Neural progenitor cell (in vitro differentiated cells): ENCODE results near the gene PGM2. TPM values are rescaled to one million over a fixed set of nuclear protein-coding genes. Genes with fewer than 3 reads are reported as not detected.

Source experiments
- DNase-seq: peaks from one replicate; pipeline ENCODE4 v3.0.0-alpha.2; 2016; ENCODE audit warnings: low spot score
- H2AFZ ChIP-seq: fragments of 200-600 bp; sonication (generic); replicated peaks from 2 replicates; pipeline ENCODE4 v1.6.1; 2016; ENCODE audit warnings: antibody characterized with exemption
- H3F3A ChIP-seq: fragments of 200-600 bp; sonication (generic); 2 replicates; pipeline ENCODE4 v1.6.1; 2016; ENCODE audit warnings: antibody characterized with exemption, low read depth
- H3K27ac ChIP-seq: fragments of 200-600 bp; sonication (generic); 2 replicates; pipeline ENCODE4 v1.5.1; 2016; ENCODE audit warnings: mild to moderate bottlenecking
- H3K27me3 ChIP-seq: fragments of 200-600 bp; sonication (generic); 2 replicates; pipeline ENCODE4 v1.6.1; 2016; ENCODE audit warnings: mild to moderate bottlenecking, moderate library complexity
- H3K36me3 ChIP-seq: fragments of 200-600 bp; sonication (generic); 2 replicates; pipeline ENCODE4 v1.5.1; 2016
- H3K4me1 ChIP-seq: fragments of 200-600 bp; sonication (generic); 2 replicates; pipeline ENCODE4 v1.6.1; 2016; ENCODE audit warnings: mixed run types
- H3K4me2 ChIP-seq: fragments of 200-600 bp; sonication (generic); 2 replicates; pipeline ENCODE4 v1.6.1; 2016
- H3K4me3 ChIP-seq: fragments of 200-600 bp; sonication (generic); 2 replicates; pipeline ENCODE4 v1.5.1; 2016
- H3K79me2 ChIP-seq: fragments of 200-600 bp; sonication (generic); 2 replicates; pipeline ENCODE4 v1.6.1; 2016; ENCODE audit warnings: low read depth
- H3K9ac ChIP-seq: fragments of 200-600 bp; sonication (generic); 2 replicates; pipeline ENCODE4 v1.6.1; 2016
- H3K9me3 ChIP-seq: fragments of 200-600 bp; sonication (generic); 2 replicates; pipeline ENCODE4 v1.5.1; 2016; ENCODE audit warnings: low read depth
- H4K20me1 ChIP-seq: fragments of 200-600 bp; sonication (generic); 2 replicates; pipeline ENCODE4 v1.6.1; 2016; ENCODE audit warnings: low read depth
- H3K27ac Mint-ChIP-seq: 3 replicates; pipeline ENCODE4 v1.8.0; 2021; ENCODE audit warnings: mixed read lengths
- H3K27me3 Mint-ChIP-seq: 2 replicates; pipeline ENCODE4 v1.8.0; 2022; ENCODE audit warnings: low read depth, mild to moderate bottlenecking, inconsistent platforms, moderate library complexity, mixed read lengths; ENCODE audit not compliant: insufficient read depth
- H3K36me3 Mint-ChIP-seq: 3 replicates; pipeline ENCODE4 v1.8.0; 2021; ENCODE audit warnings: mixed read lengths
- H3K4me1 Mint-ChIP-seq: 3 replicates; pipeline ENCODE4 v1.8.0; 2021; ENCODE audit warnings: mixed read lengths
- H3K4me3 Mint-ChIP-seq: 3 replicates; pipeline ENCODE4 v1.8.0; 2021; ENCODE audit warnings: mild to moderate bottlenecking, moderate library complexity, mixed read lengths
- H3K9me3 Mint-ChIP-seq: 3 replicates; pipeline ENCODE4 v1.8.0; 2020; ENCODE audit warnings: mixed read lengths
- CTCF ChIP-seq: fragments of 200-600 bp; sonication (generic); IDR thresholded peaks from 2 replicates; pipeline ENCODE4 v1.5.1; 2017; ENCODE audit warnings: antibody characterized with exemption, mild to moderate bottlenecking
- EZH2 ChIP-seq: fragments of 200-600 bp; sonication (generic); IDR thresholded peaks from 2 replicates; pipeline ENCODE4 v1.6.1; 2017; ENCODE audit warnings: antibody characterized with exemption, mild to moderate bottlenecking, moderate library complexity
- EZH2phosphoT487 ChIP-seq: fragments of 200-600 bp; sonication (generic); IDR thresholded peaks from 2 replicates; pipeline ENCODE4 v1.6.1; 2017; ENCODE audit warnings: antibody characterized with exemption
- total RNA-seq: library from RNA; depleted of rRNA; stranded (reverse); fragments of >200 nt; gene quantifications from 2 replicates; pipeline ENCODE4 v1.2.3, GENCODE V29; 2015; ENCODE audit warnings: low replicate concordance

Gene PGM2
- total RNA-seq, 1 donor from 2014 or later: 20.1 TPM

DNA sequence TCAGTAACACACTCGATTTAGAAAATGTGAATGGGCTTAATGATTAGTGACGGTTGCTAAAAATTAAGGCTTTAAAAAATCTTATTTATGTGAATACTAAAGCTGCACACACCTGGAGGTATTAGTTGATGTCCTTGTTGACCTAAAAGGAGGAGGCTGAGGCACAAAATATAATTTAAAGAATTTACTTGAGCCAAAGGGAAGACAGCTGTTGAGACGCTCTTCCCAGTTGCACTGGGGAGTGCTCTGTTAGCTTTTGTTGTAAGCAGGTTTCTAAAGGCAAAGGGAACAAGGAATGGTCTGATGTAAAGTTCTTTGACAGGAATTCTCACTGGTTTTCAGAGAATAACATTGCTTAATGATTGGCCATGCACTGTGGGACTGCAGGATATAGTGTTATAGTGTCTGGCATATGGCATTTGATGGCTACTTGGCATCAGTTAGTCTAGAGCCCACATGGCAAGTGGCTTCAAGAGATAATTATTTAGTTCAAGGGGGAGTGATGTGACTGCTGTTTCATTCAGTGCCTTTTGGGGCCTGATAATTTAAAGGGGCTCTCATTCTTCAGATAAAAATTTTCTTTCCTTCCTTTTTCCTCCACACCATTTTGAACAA, 30.8 kb upstream of the PGM2 start:
- H3F3A ChIP-seq: no peaks in the 10 kb centered on the region
- H3K79me2 ChIP-seq: no peaks in the 10 kb centered on the region
- H3K4me2 ChIP-seq: no peak overlapping the region
- peaks cover 2% of the 10 kb centered on the region for H3K36me3 Mint-ChIP-seq
- peaks cover 6% of the 10 kb centered on the region for H3K27me3 Mint-ChIP-seq
- H4K20me1 ChIP-seq: no peaks in the 10 kb centered on the region
- peaks cover 13% of the 10 kb centered on the region for H3K9me3 Mint-ChIP-seq
- no peaks in the 10 kb centered on the region for H3K9me3 ChIP-seq
- no peak overlapping the region for H3K27ac ChIP-seq
- H3K4me1 ChIP-seq: no peaks in the 10 kb centered on the region
- TF ChIP-seq EZH2phosphoT487 (no peak), EZH2 (no peak), CTCF (no peak)
- no peak overlapping the region for H3K4me3 Mint-ChIP-seq
- H3K4me1 Mint-ChIP-seq: no peaks in the 10 kb centered on the region
- H3K9ac ChIP-seq: no peak overlapping the region
- H3K27me3 ChIP-seq: no peaks in the 10 kb centered on the region
- H3K4me3 ChIP-seq: no peak overlapping the region
- DNase-seq: no peak
- H2AFZ ChIP-seq: no peak overlapping the region
- H3K36me3 ChIP-seq: no peaks in the 10 kb centered on the region
- no peak overlapping the region for H3K27ac Mint-ChIP-seq

DNA sequence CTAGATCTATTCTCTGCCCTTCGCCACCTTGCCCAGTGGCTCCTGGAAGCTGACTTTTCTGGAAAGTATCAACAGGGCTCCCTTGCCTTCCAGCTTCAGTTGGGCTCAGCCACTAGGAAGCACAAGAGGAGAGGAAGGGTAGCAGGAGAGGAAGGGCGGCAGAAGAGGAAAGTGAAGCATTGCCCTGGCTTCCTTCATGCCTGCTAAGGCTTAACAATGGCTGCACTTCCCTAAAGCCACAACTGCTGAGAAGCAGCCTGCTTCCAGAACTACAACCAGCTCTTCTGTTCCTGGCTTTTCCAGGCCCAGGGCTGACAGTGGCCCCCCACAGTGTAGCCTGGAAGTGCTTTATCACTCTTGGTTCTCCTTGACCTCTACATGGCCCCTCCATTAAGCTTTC, 29.1 kb upstream of the PGM2 start:
- DNase-seq: no peak
- TF ChIP-seq EZH2phosphoT487 (no peak), EZH2 (no peak), CTCF (no peak)
- Histone ChIP-seq H4K20me1 (no peaks in the 10 kb centered on the region), H3K9me3 (no peaks in the 10 kb centered on the region), H3F3A (no peaks in the 10 kb centered on the region), H2AFZ (peak overlapping the region; percentile 68), H3K36me3 (no peaks in the 10 kb centered on the region), H3K79me2 (no peaks in the 10 kb centered on the region), H3K27ac (no peak overlapping the region), H3K4me3 (no peak overlapping the region), H3K4me2 (no peak overlapping the region), H3K4me1 (no peaks in the 10 kb centered on the region), H3K27me3 (no peaks in the 10 kb centered on the region), H3K9ac (no peak overlapping the region)
- Mint-ChIP-seq H3K9me3 (peaks cover 5% of the 10 kb centered on the region), H3K27ac (no peak overlapping the region), H3K36me3 (no peaks in the 10 kb centered on the region), H3K4me3 (no peak overlapping the region), H3K27me3 (peaks cover 4% of the 10 kb centered on the region), H3K4me1 (peaks cover 3% of the 10 kb centered on the region)

- Histone ChIP-seq H3K27me3 (no peaks in the 10 kb centered on the region), H3F3A (no peaks in the 10 kb centered on the region), H3K4me1 (no peaks in the 10 kb centered on the region), H3K27ac (no peak overlapping the region), H3K9me3 (no peaks in the 10 kb centered on the region), H3K4me2 (no peak overlapping the region), H3K9ac (no peak overlapping the region), H3K4me3 (no peak overlapping the region), H3K79me2 (no peaks in the 10 kb centered on the region), H2AFZ (no peak overlapping the region), H4K20me1 (no peaks in the 10 kb centered on the region), H3K36me3 (no peaks in the 10 kb centered on the region)
- no peaks in the 10 kb centered on the region for H3K36me3 Mint-ChIP-seq
- no peak for DNase-seq
- no peak overlapping the region for H3K4me3 Mint-ChIP-seq
- H3K9me3 Mint-ChIP-seq: peaks cover 4% of the 10 kb centered on the region
- no peak for TF ChIP-seq CTCF
- TF ChIP-seq EZH2phosphoT487: no peak
- no peak for TF ChIP-seq EZH2
- H3K4me1 Mint-ChIP-seq: peaks cover 3% of the 10 kb centered on the region
- H3K27me3 Mint-ChIP-seq: peaks cover 4% of the 10 kb centered on the region
- H3K27ac Mint-ChIP-seq: no peak overlapping the region
These were observed 28.6 kb upstream of the PGM2 start for GRCh38 chr4:37797923-37798322.
